ENCODE results near the gene CDS2. TPM values are rescaled to one million over a fixed set of nuclear protein-coding genes. Genes with fewer than 3 reads are reported as not detected.

The CDS2 gene
- total RNA-seq, 1 experiment from 2014 or later, result 37.5 TPM

GRCh38 chr20:5170341-5170740 is 43.5 kb downstream of the CDS2 start (continued):
- no peak for TF ChIP-seq SP1 (IDR thresholded peaks at IDR 0.05; ENCODE audit: low read depth)
- TF ChIP-seq REST (IDR thresholded peaks at IDR 0.05; ENCODE audit: low read depth), result no peak
- TF ChIP-seq CBX3 (IDR thresholded peaks at IDR 0.05; ENCODE audit: low read depth), result no peak
- no peak for TF ChIP-seq SRF (IDR thresholded peaks at IDR 0.05; ENCODE audit: low read depth)

GRCh38 chr20:5171064-5171789 is 44.4 kb downstream of the CDS2 start:
- H3K9me3 ChIP-seq (ENCODE audit: control insufficient read depth in 1 of 2, insufficient read depth in 1 of 2, low read depth in 1 of 2, low read length in 2 of 2), result no peaks in the 10 kb centered on the region
- H3K4me1 ChIP-seq (ENCODE audit: control insufficient read depth in 1 of 2, insufficient read depth in 2 of 2, low read length in 2 of 2), result peaks cover 14 to 18% of the 10 kb centered on the region in 2 experiments
- H3K36me3 ChIP-seq (ENCODE audit: control insufficient read depth in 1 of 2, insufficient read depth in 2 of 2, low read length in 2 of 2), result no peaks in the 10 kb centered on the region
- no peaks in the 10 kb centered on the region for H4K20me1 ChIP-seq (ENCODE audit: insufficient read depth)
- no peaks in the 10 kb centered on the region for H3K9me2 ChIP-seq (ENCODE audit: insufficient read depth)
- ChIA-PET RAD21 (ENCODE audit: low non-redundant PET in 1 of 2, low total read pairs in 2 of 2, uncharacterized antibody in 2 of 2, unreplicated experiment in 2 of 2) (no interaction called here), CTCF (no interaction called here), POLR2A (no interaction called here)
- BruUV-seq (replicated peaks), result no TSS peak
- no peaks in the 10 kb centered on the region for H3K27me3 ChIP-seq (ENCODE audit: insufficient read depth, low read length)
- TF ChIP-seq EGR1 (IDR thresholded peaks at IDR 0.05; ENCODE audit: low read depth), result no peak
- no peak for TF ChIP-seq SP1 (IDR thresholded peaks at IDR 0.05; ENCODE audit: low read depth)
- TF ChIP-seq ZBTB33 (IDR thresholded peaks at IDR 0.05; ENCODE audit: extremely low read depth, insufficient replicate concordance, low read length), result no peak
- TF ChIP-seq RAD21 (IDR thresholded peaks at IDR 0.05; ENCODE audit: low read depth), result no peak
- TF ChIP-seq CTCF (IDR thresholded peaks at IDR 0.05 in 2 of 3, conservative IDR thresholded peaks at IDR 0.05 in 1 of 3; ENCODE audit: borderline replicate concordance in 1 of 3, insufficient read depth in 1 of 3, low read depth in 2 of 3, low read length in 2 of 3), result no peak
- TF ChIP-seq ELF1 (IDR thresholded peaks at IDR 0.05; ENCODE audit: borderline replicate concordance, low read depth), result no peak
- TF ChIP-seq ZNF274 (IDR thresholded peaks at IDR 0.05; ENCODE audit: low read depth, low read length), result no peak
- no peak for TF ChIP-seq POLR2A (IDR thresholded peaks at IDR 0.05; ENCODE audit: borderline replicate concordance, extremely low read depth, insufficient read depth, insufficient read length)
- no peak for TF ChIP-seq CEBPB (IDR thresholded peaks at IDR 0.05; ENCODE audit: low read depth)
- ATAC-seq (no peak), DNase-seq (ENCODE audit: low read depth, low spot score) (no peak)
- peaks cover 21% of the 10 kb centered on the region for H3K79me2 ChIP-seq (ENCODE audit: insufficient read depth, low read length)
- no peak overlapping the region for H3K4me3 ChIP-seq (replicated peaks in 1 of 2; ENCODE audit: low read depth in 1 of 2, low read length in 2 of 2)
- intact Hi-C loops (cut with micrococcal nuclease), result no loop called here
- no peak overlapping the region for H3K4me2 ChIP-seq (ENCODE audit: low read length)
- no peak overlapping the region for H2AFZ ChIP-seq (ENCODE audit: low read depth, low read length, poor library complexity, severe bottlenecking)
- H3K9ac ChIP-seq (ENCODE audit: low read length), result no peak overlapping the region
- no peak overlapping the region for H3K27ac ChIP-seq (ENCODE audit: low read depth, low read length)
